Keratinocyte (primary cell): Measurements from ENCODE around the gene MGAT4A.

Source experiments
- EZH2 ChIP-seq: IDR thresholded peaks from one replicate; pipeline ENCODE4 v1.6.1; 2012; ENCODE audit warnings: inconsistent platforms, mild to moderate bottlenecking, low read length, moderate library complexity
- TF ChIP-seq, protein P1 (sequence below), 3 experiments: IDR thresholded peaks in 1 of 3; conservative IDR thresholded peaks in 1 of 3; optimal IDR thresholded peaks in 1 of 3; 2 replicates in 2 of 3; 3 replicates in 1 of 3; pipeline versions ENCODE3 to v1.5.1; 2011; ENCODE audit warnings: low read length in 3 of 3, mild to moderate bottlenecking in 3 of 3, moderate library complexity in 2 of 3, control low read depth in 1 of 3, inconsistent platforms in 1 of 3; ENCODE audit not compliant: insufficient read depth in 2 of 3; ENCODE audit errors: extremely low read depth in 1 of 3

GRCh38 chr2:98608962-98609604 is 121.8 kb downstream of the MGAT4A start:
- TF ChIP-seq, protein P1, sequence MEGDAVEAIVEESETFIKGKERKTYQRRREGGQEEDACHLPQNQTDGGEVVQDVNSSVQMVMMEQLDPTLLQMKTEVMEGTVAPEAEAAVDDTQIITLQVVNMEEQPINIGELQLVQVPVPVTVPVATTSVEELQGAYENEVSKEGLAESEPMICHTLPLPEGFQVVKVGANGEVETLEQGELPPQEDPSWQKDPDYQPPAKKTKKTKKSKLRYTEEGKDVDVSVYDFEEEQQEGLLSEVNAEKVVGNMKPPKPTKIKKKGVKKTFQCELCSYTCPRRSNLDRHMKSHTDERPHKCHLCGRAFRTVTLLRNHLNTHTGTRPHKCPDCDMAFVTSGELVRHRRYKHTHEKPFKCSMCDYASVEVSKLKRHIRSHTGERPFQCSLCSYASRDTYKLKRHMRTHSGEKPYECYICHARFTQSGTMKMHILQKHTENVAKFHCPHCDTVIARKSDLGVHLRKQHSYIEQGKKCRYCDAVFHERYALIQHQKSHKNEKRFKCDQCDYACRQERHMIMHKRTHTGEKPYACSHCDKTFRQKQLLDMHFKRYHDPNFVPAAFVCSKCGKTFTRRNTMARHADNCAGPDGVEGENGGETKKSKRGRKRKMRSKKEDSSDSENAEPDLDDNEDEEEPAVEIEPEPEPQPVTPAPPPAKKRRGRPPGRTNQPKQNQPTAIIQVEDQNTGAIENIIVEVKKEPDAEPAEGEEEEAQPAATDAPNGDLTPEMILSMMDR (optimal IDR thresholded peaks at IDR 0.05 in 1 of 3, IDR thresholded peaks at IDR 0.05 in 1 of 3, conservative IDR thresholded peaks at IDR 0.05 in 1 of 3; ENCODE audit: extremely low read depth in 1 of 3, insufficient read depth in 2 of 3, low read length in 3 of 3): no peak
- TF ChIP-seq EZH2: no peak
